ENCODE data around the gene C12orf57.

The C12orf57 gene

DNA sequence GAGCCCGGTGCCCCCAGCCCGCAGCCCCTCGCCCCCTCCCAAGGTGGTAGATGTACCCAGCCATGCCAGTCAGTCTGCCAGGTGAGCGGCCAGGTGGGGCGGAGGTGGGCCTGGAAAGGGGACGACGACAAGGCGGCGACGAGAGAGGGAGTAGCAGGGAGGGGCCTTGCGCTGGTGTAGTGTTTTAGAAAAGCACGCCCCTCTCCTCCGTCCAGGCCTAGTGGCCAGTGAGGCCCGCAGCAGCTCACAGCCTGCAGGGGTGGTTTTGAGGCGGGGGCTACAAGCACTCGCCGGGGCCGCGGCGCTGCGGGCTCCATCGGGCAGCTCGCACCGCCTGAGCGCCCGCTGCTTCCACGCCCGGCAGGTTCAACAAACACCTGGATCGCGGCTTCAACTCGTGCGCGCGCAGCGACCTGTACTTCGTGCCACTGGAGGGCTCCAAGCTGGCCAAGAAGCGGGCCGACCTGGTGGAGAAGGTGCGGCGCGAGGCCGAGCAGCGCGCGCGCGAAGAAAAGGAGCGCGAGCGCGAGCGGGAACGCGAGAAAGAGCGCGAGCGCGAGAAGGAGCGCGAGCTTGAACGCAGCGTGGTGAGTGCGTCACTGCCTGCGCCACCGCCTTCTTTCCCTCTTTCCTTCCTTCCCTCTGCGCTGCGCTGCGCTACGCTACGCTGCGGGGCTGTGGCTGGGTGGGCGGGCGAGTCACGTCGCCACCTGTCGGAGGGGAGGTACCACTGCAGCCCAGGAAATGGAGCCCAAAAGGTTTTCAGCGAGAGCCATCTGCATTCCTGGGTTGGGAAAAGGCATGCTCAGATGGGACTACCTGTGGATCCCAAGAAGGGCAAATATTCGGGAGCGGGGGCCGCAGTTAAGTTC, 6.1 kb upstream of the C12orf57 start:
- peak; percentile 90 to 91 for DNase-seq (ENCODE audit: low read depth in 2 of 2)

DNA sequence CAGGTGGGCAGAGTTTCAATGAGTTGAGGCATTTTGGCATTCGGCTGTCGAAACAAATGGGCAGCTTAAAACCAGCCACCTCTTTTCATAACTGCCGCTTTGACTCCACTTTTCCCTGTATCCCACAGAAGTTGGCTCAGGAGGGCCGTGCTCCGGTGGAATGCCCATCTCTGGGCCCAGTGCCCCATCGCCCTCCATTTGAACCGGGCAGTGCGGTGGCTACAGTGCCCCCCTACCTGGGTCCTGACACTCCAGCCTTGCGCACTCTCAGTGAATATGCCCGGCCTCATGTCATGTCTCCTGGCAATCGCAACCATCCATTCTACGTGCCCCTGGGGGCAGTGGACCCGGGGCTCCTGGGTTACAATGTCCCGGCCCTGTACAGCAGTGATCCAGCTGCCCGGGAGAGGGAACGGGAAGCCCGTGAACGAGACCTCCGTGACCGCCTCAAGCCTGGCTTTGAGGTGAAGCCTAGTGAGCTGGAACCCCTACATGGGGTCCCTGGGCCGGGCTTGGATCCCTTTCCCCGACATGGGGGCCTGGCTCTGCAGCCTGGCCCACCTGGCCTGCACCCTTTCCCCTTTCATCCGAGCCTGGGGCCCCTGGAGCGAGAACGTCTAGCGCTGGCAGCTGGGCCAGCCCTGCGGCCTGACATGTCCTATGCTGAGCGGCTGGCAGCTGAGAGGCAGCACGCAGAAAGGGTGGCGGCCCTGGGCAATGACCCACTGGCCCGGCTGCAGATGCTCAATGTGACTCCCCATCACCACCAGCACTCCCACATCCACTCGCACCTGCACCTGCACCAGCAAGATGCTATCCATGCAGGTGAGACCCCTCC, 5.2 kb upstream of the C12orf57 start:
- DNase-seq (ENCODE audit: low read depth in 2 of 2): no peak

DNA sequence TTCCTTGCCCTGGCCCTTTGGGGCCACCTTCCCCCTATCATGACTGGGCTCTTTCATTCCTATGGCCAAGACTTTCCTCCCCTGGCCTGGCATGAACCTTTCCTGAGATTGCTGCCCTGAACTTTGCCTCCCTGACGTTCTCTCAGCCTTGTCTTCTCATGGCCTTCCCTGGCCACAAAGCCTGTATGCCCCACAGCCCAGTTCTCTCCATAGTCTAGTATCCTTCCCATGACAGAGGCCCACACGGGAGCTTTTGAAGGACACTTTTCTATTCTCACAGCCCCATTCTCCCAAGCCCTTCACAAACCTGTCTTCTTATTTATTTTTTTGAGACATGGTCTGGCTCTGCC, 4.7 kb upstream of the C12orf57 start:
- DNase-seq (ENCODE audit: low read depth in 2 of 2): no peak

DNA sequence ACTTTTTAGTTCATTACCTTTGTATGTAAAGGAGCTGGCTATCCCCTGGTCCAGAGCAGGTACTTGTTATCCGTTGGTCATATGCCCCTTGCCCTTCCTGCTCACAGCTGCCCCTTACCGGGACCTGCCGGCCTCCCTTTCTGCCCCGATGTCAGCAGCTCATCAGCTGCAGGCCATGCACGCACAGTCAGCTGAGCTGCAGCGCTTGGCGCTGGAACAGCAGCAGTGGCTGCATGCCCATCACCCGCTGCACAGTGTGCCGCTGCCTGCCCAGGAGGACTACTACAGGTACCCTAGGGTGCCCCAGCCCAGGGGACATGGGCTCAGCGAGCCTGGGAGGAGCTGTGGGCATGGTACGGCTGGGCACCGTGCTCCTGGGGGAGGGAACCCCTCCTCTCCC, 2.6 kb upstream of the C12orf57 start:
- no peak for DNase-seq (ENCODE audit: low read depth in 2 of 2)

DNA sequence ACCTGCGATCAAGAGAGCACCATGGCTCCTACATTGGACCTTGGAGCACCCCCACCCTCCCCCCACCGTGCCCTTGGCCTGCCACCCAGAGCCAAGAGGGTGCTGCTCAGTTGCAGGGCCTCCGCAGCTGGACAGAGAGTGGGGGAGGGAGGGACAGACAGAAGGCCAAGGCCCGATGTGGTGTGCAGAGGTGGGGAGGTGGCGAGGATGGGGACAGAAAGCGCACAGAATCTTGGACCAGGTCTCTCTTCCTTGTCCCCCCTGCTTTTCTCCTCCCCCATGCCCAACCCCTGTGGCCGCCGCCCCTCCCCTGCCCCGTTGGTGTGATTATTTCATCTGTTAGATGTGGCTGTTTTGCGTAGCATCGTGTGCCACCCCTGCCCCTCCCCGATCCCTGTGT, 2.0 kb upstream of the C12orf57 start:
- no peak for DNase-seq (ENCODE audit: low read depth in 2 of 2)

DNA sequence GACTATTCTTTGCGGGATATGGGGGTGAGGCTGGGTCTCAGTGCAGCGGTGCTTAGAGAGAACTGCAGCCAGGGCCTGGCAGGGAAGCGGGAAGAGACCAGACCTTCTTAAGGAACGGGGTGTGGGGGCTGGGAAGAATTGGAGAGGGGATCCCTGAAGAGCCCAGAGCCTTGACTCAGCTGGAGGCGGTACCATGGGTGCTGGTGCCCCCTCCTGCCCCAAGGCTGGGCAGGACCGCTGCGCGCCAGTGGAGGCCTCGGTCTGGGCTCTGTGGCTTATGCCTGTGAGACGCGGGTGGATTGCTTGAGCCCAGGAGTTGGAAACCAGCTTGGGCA, 1.5 kb upstream of the C12orf57 start:
- DNase-seq (ENCODE audit: low read depth in 2 of 2): no peak

DNA sequence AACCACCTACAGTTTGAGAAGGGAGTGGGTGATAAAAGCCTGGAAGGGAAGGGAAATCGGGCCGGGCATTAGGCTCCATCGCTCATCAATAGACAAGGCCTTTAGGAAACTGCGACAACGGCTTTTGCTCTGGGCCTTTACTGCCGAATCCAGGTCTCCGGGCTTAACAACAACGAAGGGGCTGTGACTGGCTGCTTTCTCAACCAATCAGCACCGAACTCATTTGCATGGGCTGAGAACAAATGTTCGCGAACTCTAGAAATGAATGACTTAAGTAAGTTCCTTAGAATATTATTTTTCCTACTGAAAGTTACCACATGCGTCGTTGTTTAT, 467 bp upstream of the C12orf57 start:
- peak; percentile 57 to 69 for DNase-seq (ENCODE audit: low read depth in 2 of 2)

DNA sequence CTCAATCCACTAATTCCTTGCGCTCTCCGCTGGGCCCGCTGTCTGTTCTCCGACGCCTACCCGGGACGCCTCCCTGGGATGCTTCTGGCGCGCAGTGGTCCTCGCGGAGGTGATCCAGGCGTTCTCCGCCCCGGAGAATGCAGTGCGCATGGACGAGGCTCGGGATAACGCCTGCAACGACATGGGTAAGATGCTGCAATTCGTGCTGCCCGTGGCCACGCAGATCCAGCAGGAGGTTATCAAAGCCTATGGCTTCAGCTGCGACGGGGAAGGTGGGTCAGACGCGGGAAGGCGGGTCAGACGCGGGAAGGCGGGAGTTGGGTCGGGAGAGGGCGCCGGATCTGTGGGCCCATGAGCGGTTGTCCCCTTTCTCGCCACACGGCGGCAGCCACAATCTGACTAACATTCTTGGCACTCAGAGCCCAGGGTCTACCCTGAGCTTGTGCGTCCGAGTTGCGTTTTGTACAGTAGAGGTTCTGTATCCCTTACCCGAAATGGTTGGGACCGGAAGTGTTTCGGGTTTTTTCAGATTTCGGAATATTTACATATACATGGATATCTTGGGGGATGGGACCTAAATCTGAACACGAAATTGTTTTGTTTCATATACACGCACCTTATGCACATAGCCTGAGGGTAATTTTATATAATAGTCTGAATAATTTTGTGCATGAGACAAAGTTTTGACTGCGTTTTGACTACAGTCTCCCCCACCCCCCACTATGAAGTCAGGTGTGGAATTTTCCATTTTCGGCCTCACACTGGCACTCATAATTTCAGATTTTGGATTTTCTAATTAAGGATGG, 762 bp downstream of the C12orf57 start:
- DNase-seq (ENCODE audit: low read depth in 2 of 2): peak; percentile 74 to 84

DNA sequence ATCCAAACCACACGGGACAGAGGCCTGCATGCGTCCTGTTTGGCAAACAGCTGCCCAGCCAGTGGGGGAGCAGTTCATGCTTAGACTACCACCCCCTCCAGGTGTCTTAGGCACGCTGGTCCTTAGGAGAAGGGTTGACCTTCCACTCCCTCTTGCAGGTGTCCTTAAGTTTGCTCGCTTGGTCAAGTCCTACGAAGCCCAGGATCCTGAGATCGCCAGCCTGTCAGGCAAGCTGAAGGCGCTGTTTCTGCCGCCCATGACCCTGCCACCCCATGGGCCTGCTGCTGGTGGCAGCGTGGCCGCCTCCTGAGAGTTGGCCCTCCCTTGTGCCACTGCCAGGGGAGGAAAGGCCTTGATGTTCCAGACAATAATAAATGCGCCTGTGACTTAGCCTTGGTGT, 1.8 kb downstream of the C12orf57 start:
- DNase-seq (ENCODE audit: low read depth in 2 of 2): no peak

DNA sequence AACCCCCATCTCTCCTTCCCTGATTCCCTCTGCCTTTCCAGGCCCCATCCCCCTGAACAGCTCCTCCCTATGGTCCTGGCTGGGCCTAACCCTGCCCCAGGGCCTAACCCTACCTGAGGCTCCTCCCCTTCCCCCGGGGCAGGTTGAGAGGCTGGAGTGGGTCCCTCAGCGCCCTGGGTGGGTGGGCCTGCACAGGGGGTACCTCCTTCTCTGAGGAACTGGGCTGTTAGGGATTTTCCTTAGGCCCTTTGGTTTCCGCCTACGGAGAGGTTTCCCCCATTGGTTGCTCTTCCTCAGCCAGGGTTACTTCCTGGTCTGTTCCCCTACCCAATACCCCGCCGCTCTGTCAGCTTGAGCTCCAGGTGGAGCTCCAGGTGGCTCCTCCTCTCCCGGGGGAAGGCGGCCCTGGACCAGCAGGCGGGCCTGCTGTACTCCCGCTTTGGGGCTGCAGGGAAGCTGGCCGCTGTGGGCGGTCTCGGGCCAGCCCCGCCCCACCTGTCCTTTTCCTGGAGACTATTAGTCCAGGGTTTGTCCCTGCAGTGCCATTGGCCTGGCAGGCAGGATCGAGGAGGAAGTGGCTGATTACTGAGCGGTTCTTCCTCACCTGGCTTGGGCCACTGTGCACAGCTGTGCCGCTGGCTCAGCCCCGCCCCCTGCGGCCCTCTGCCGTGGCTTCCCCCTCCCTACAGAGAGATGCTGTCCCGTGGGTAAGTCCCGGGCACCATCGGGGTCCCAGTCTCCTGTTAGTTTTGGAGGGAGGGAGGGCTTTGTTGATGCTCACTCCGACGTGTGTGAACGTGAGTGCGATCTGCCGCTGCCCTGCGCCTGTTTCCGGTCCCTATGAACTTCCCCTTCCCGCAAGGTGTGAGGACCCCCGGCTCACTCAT, 2.5 kb downstream of the C12orf57 start:
- DNase-seq (ENCODE audit: low read depth in 2 of 2): peak in 1 of 2 donors; percentile 60

DNA sequence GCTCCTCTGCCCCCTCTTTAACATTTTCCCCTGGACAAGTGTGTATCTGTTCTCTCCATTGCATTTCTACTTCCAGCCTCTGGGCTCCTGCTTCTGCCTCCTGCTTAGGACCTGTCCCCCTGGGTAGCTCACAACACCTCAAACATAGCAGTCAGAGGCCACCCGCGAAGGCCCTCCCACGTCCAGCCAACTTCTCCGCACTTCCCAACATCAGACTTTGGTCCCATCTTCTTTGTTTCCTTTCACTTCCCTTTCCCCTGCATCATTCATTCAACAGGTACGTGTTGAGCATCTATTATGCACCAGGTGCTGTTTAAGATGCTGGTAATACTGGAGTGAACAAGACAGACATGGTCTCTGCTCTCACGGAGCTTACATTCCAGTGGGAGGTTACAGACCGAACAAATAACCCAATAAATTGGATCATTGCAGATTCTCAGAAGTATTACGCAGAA, 3.1 kb downstream of the C12orf57 start:
- no peak for DNase-seq (ENCODE audit: low read depth in 2 of 2)

DNA sequence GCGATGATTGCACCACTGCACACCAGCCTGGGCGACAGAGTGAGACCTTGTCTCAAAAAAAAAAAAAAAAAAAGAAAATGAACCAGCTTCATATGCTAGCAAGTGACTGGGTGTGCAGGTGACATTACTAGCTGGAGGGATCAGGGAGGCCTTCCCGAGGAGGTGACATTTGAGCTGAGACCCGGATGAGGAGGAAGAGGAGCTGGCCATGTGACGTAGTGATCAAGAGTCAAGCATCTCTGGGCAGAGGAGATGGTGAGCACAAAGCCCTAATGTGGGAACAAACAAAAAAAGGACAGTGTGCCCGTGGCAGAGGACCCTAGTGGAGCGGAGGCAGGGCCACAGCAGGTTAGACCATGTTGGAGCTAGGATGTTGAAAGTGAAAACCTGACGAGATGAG, 3.8 kb downstream of the C12orf57 start:
- no peak for DNase-seq (ENCODE audit: low read depth in 2 of 2)

DNA sequence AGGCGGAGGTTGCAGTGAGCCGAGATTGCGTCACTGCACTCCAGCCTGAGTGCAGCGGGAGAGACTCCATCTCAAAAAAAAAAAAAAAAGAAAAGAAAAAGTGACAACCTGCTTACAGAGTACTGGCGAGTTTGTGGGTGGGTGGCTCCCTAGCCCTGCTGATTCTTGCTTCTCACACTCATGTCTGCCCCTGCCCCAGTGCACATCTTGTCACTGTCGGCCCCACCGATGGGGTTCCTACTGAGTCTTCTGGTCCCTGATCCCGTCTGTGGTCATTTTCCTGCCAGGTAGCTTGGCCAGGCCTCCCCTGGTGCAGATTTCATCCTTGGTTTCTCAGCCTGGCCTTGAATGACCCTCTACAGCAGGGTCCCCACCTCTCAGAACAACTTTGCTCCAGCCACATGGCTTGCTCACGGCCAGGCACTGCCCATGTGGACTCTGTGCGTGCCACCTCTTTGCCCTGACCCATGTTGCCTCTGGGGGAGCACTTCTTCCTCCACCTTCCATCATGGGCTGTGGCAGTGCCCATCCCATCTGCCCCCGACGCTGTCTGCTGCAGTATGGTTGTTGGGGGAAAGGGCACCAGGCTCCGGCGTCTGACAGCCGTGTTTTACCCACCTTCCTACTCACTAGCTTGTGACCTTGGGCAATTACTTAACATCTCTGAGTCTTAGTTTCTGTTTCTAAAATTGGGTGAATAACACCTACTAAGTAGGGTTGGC, 5.2 kb downstream of the C12orf57 start:
- DNase-seq (ENCODE audit: low read depth in 2 of 2): no peak

DNA sequence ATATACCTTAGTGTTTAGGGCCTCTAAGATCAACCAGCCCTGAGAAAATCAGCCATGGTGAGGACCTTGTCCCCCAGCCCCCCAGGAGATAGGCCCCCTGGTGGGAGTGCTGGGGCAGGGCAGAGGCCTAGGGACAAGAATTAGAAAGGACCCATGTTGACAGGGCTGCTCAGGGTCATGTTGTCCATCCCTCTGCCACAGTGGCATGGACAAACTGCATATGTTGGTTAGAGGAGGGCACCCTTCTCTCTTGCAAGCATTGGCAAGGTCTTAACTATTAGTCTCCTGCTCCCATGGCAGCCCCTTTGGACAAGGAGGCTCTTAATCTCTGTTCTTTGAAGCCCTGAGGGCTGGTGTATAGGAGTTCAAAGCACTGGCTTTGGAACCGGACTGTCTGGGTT, 6.6 kb downstream of the C12orf57 start:
- DNase-seq (ENCODE audit: low read depth in 2 of 2): no peak

DNA sequence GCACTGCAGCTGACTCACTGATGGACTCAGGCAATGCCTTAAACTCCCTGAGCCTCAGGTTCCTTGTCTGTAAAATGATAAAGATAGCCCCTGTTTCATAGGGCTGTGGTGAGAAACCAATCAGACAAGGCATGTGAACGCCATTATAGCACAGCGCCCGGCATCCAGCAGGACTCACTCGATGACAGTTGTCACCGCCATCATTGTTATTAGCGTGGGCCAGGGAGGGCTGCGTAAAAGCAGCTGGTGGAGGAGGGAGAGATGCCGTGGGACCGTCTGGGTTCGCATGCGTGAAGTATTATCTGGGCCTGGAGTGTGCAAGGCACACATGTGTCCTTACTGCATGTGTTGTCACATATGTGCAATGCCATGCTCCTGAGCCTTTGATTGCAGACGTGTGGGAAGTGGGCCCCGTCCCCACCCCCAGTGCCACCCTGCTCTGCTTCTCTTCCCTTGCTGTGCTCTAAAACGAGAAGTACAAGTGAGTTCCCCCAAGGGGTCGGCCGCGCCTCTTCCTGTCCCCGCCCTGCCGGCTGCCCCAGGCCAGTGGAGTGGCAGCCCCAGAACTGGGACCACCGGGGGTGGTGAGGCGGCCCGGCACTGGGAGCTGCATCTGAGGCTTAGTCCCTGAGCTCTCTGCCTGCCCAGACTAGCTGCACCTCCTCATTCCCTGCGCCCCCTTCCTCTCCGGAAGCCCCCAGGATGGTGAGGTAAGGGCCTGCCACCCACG, 7.2 kb downstream of the C12orf57 start, which contains the start of gene PTPN6:
Gene PTPN6, plus strand, starts transcription at position 546 of the 730 bp plus-strand sequence. Its CDS starts 157 bp downstream, at position 703.
- DNase-seq (ENCODE audit: low read depth in 2 of 2): no peak

DNA sequence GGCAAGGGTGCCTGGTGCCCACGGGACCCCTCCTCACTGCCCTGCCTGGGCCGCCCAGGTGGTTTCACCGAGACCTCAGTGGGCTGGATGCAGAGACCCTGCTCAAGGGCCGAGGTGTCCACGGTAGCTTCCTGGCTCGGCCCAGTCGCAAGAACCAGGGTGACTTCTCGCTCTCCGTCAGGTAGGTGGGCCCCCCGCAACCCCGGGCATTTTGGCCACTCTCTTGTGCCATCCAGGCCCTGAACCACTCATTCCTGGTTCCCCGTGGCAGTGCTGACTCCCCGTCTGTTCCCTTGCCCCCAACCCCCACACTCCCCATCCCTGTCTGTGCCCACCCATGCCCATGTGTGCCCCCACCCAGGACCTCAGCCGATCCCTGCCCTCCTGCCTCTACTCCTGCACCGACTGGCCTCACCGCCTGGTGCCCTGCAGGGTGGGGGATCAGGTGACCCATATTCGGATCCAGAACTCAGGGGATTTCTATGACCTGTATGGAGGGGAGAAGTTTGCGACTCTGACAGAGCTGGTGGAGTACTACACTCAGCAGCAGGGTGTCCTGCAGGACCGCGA, 7.8 kb downstream of the C12orf57 start:
- no peak for DNase-seq (ENCODE audit: low read depth in 2 of 2)

DNA sequence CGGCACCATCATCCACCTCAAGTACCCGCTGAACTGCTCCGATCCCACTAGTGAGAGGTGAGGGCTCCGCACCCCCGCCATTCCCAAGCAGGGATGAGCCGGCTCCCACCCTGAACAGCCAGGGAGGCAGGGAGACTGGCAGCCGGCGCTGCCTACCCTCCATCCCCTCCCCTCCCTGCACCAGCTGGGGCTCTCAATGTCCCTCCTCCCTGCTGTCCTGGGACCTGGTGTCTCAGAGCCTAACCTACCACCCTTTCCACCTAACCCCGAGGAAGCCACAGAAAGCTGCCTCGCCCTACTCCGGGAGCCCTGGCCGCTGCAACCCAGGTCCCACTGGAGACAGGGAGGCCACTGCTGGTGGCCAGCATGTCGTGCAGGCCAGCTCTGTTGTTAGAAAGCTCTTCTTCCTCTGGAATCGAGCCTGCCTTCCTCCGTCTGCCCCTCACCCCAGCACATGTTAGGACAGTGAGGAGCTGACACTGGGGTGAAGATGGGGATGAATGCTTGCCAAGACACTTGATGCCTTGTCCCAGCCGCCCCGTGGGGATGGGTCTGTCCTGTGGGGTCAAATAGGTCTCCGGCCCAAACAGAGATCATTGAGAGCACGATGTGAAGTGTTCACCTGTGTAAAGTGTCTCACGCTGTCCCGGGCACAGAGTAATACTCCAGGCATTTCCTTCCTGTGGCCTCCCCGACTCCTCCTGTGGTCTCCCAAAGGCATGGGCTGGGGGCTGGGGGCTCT, 8.5 kb downstream of the C12orf57 start:
- no peak for DNase-seq (ENCODE audit: low read depth in 2 of 2)

DNA sequence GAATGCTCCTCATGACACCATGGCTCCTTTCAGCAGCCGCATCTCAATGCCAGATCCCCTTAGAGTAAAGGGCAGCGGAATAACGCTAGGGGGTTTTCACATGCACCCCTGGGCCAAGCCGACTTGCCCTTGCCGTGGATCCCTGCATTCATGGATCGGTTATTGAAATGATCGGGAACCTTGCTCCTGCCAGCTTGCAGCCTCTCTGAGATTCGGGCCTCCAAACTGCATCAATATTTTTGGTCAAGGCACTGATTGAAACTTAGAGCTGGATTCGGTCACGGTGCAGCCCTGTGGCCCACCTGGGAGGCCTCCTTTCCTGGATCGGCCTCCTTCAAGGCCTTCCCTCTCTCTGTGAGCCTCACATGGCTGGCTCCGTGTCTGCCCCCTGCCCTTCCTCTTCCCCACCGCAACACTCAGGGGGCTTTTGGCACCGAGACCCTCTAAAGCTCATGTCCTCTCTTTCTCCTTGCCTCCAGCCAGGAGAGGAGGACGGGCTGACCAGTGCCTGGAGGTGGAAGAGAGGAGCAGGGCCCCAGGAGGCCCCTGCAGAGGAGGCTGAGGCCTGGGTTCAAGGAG, 9.1 kb downstream of the C12orf57 start:
- DNase-seq (ENCODE audit: low read depth in 2 of 2): no peak
